Body of pancreas (tissue), 4 donors: ENCODE results near the gene SPATA6.

Experiments
- POLR2A ChIP-seq, 3 donors: fragments of 450-650 bp; IDR thresholded peaks; one replicate each; pipeline ENCODE4 v1.6.1; 2016; ENCODE audit warnings: antibody characterized with exemption in 3 of 3, mild to moderate bottlenecking in 2 of 3
- TF ChIP-seq, protein P1 (sequence below), 7 experiments: fragments of 450-650 bp in 4 of 7; fragments of 200-600 bp in 3 of 7; sonication (generic) in 3 of 7; IDR thresholded peaks; one replicate each; pipeline ENCODE4 v1.5.1; 2016 to 2019; ENCODE audit warnings: antibody characterized with exemption in 7 of 7

DNA sequence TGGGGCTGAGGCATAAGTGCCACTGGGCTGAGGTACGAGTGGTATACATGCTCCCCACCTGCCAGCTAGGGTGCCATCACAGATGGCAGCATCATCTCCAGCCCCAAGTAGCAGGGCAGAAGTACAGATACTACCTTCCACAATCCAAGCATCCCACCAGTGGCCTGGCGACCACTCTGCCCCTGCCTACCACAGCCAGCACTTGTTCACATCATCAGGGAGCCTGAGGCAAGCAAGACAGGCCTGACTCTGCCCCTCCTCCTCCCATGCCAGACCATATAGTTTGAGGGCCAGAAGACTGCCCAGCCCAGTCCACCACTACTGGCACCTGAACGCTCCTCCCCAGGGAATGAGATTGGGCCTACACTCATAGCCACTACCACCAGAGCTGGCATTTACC lies 84.6 kb downstream of the SPATA6 start:
- TF ChIP-seq, protein P1, sequence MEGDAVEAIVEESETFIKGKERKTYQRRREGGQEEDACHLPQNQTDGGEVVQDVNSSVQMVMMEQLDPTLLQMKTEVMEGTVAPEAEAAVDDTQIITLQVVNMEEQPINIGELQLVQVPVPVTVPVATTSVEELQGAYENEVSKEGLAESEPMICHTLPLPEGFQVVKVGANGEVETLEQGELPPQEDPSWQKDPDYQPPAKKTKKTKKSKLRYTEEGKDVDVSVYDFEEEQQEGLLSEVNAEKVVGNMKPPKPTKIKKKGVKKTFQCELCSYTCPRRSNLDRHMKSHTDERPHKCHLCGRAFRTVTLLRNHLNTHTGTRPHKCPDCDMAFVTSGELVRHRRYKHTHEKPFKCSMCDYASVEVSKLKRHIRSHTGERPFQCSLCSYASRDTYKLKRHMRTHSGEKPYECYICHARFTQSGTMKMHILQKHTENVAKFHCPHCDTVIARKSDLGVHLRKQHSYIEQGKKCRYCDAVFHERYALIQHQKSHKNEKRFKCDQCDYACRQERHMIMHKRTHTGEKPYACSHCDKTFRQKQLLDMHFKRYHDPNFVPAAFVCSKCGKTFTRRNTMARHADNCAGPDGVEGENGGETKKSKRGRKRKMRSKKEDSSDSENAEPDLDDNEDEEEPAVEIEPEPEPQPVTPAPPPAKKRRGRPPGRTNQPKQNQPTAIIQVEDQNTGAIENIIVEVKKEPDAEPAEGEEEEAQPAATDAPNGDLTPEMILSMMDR (IDR thresholded peaks at IDR 0.05): no peak
- no peak for TF ChIP-seq POLR2A (IDR thresholded peaks at IDR 0.05)
